Measurements from ENCODE around the gene TRMT11. TPM values are rescaled to one million over a fixed set of nuclear protein-coding genes. Genes with fewer than 3 reads are reported as not detected.

Gene TRMT11
- total and polyA plus RNA-seq, 9 of the 15 experiments (the other 6 are each of a cell fraction or from before 2014, with no cell fraction given): 38.8 to 88.0 (median 59.8) TPM

DNA sequence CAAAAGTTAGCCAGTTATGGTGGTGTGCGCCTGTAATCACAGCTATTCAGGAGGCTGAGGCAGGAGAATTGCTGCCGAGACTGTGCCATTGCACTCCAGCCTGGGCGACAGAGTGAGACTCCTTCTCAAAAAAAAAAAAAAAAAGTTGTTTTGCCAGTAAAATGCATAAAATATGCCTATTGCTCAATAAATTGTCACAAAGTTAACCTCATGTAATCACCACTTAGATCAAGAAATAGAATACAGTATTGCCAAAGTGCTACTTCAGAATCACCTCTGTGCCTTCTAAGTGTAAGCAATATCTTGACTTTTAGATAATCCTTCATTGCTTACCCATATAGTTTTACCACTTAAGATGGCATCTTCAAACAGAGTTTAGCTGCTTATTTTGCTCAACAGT, 80.7 kb downstream of the TRMT11 start:
- ChIA-PET CTCF (ENCODE audit: low intra/inter-chr PET ratio) (no interaction called here), POLR2A (no interaction called here)
- no peak for DNase-seq (ENCODE audit: extremely low read depth in 1 of 4, low spot score in 3 of 4)
- Histone ChIP-seq H3K79me2 (ENCODE audit: control insufficient read depth, insufficient read depth, low read length) (no peaks in the 10 kb centered on the region; the same call in 2 of the 3 replicates), H3K4me2 (ENCODE audit: insufficient read depth, low read length) (no peak overlapping the region), H3K36me3 (ENCODE audit: control insufficient read depth, insufficient read depth, low read length) (peaks cover 6% of the 10 kb centered on the region; the same call in 2 of the 3 replicates), H3K4me1 (replicated peaks in 1 of 2; ENCODE audit: control insufficient read depth in 2 of 2, insufficient read depth in 2 of 2, low read length in 2 of 2) (peaks cover 18 to 40% of the 10 kb centered on the region in 2 experiments), H3K9me1 (ENCODE audit: control insufficient read depth, insufficient read depth, low read length) (no peaks in the 10 kb centered on the region), H3K27me3 (ENCODE audit: control insufficient read depth in 2 of 2, insufficient read depth in 2 of 2, low read length in 2 of 2) (no peaks in the 10 kb centered on the region), H3K27ac (ENCODE audit: extremely low read depth, low read depth, low read length) (no peak overlapping the region), H3K9ac (ENCODE audit: insufficient read depth in 1 of 2, low read depth in 2 of 2, low read length in 2 of 2) (no peak overlapping the region), H3K4me3 (no peak overlapping the region), H3K9me3 (replicated peaks; ENCODE audit: control insufficient read depth, insufficient read depth, low read depth, low read length) (no peaks in the 10 kb centered on the region), H2AFZ (ENCODE audit: low read depth, low read length) (no peak overlapping the region), H4K20me1 (replicated peaks; ENCODE audit: control insufficient read depth, insufficient read depth, low read length) (no peaks in the 10 kb centered on the region)
- ATAC-seq: no peak
- FAIRE-seq: no peak
- intact Hi-C loops (cut with micrococcal nuclease) (no loop called here), in situ Hi-C loops (cut with MboI) (no loop called here)
- 83% methylated on average over 3 of the region's 3 CpGs for WGBS (ENCODE audit: insufficient coverage, low coverage, missing lambda C conversion rate)
- TF ChIP-seq ZBTB7A (IDR thresholded peaks at IDR 0.05; ENCODE audit: borderline replicate concordance, control insufficient read depth, low read depth, low read length) (no peak), CEBPB (tag; IDR thresholded peaks at IDR 0.05) (peak; percentile 12; the same call in 1 of the 2 replicates), CEBPG (CRISPR knock-in tag; IDR thresholded peaks at IDR 0.05) (no peak), CEBPG (tag; conservative IDR thresholded peaks at IDR 0.05 in 1 of 2, IDR thresholded peaks at IDR 0.05 in 1 of 2) (peak in 1 of 2 experiments; percentile 57; a peak in 2 of 4 replicates)
- TF ChIP-seq, protein P1, sequence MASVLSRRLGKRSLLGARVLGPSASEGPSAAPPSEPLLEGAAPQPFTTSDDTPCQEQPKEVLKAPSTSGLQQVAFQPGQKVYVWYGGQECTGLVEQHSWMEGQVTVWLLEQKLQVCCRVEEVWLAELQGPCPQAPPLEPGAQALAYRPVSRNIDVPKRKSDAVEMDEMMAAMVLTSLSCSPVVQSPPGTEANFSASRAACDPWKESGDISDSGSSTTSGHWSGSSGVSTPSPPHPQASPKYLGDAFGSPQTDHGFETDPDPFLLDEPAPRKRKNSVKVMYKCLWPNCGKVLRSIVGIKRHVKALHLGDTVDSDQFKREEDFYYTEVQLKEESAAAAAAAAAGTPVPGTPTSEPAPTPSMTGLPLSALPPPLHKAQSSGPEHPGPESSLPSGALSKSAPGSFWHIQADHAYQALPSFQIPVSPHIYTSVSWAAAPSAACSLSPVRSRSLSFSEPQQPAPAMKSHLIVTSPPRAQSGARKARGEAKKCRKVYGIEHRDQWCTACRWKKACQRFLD (CRISPR knock-in tag; IDR thresholded peaks at IDR 0.05): no peak
- BruUV-seq (replicated peaks): no TSS peak

Measured in K562 (cell line).